ENCODE data around the gene EFNA2. TPM values are rescaled to one million over a fixed set of nuclear protein-coding genes. Genes with fewer than 3 reads are reported as not detected.

Gene EFNA2
- total and polyA plus RNA-seq, 2 of the 8 experiments (the other 6 are each of a cell fraction or from before 2014, with no cell fraction given): 4.0 to 7.0 TPM

DNA sequence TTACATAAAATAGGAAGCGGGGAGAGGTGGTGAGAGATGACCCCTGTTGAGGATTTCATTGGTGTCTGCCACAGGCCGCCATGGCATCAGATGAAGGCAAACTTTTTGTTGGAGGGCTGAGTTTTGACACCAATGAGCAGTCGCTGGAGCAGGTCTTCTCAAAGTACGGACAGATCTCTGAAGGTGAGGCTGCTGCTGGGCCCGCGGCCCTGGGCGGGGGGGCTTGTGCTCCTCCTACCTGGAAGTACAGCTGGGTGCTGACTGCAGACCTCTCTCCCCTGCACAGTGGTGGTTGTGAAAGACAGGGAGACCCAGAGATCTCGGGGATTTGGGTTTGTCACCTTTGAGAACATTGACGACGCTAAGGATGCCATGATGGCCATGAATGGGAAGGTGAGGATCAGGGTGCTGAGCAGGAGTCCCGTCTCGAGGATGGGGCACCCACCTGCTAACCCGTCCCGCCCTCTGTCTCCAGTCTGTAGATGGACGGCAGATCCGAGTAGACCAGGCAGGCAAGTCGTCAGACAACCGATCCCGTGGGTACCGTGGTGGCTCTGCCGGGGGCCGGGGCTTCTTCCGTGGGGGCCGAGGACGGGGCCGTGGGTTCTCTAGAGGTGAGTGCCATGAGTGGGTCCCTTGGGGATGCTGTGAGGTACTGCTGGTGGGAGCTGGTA, 14.7 kb upstream of the EFNA2 start:
- WGBS, 2 experiments (ENCODE audit: extremely low coverage in 1 of 2, insufficient coverage in 1 of 2, insufficient read length in 1 of 2, insufficient replicate concordance in 2 of 2, low coverage in 1 of 2, low lambda C conversion rate in 2 of 2, missing lambda C conversion rate in 1 of 2): 82% methylated on average over 19 of the region's 26 CpGs; no CpG with 5 or more reads in 1 of the 2 experiments
- H3K9me3 ChIP-seq (ENCODE audit: insufficient read depth in 2 of 2, low read depth in 1 of 2, low read length in 1 of 2): no peaks in the 10 kb centered on the region
- peak overlapping the region; percentile 66; the same call in 1 of the 2 replicates for H2BK5ac ChIP-seq (ENCODE audit: low read depth, low read length)
- no peak overlapping the region for H3K56ac ChIP-seq (replicated peaks; ENCODE audit: insufficient read length, low read depth, low read length)
- H3K27ac ChIP-seq (ENCODE audit: low read depth, low read length): no peak overlapping the region
- H2BK12ac ChIP-seq (ENCODE audit: low read depth, low read length): no peak overlapping the region
- DNase-seq (ENCODE audit: low read depth in 1 of 2, low spot score in 2 of 2) (no peak), FAIRE-seq (no peak)
- POLR2A ChIA-PET (ENCODE audit: partially characterized antibody): interaction anchor here (1.0 to 11.4 kb wide), 8 partner anchors 9 to 152 kb away, joined by 3 to 331 read pairs (median 3); partner anchors contain the start of gene CIRBP
- H2AK5ac ChIP-seq (ENCODE audit: low read depth, low read length): no peak overlapping the region
- peaks cover 17% of the 10 kb centered on the region for H3K79me1 ChIP-seq (ENCODE audit: low read depth, low read length)
- peaks cover 33 to 46% (median 41%) of the 10 kb centered on the region in 4 experiments for H3K36me3 ChIP-seq (ENCODE audit: control insufficient read depth in 2 of 4, insufficient read depth in 4 of 4, low read length in 3 of 4)
- peak overlapping the region in 1 of 4 experiments; percentile 88; a peak in 2 of 8 replicates for H3K4me3 ChIP-seq (ENCODE audit: extremely low read depth in 1 of 4, insufficient read depth in 2 of 4, low read depth in 3 of 4, low read length in 4 of 4)
- H3K4me1 ChIP-seq (replicated peaks in 1 of 4; ENCODE audit: control insufficient read depth in 3 of 4, insufficient read depth in 4 of 4, low read length in 3 of 4): peaks cover 4 to 46% (median 31%) of the 10 kb centered on the region in 4 experiments
- peak overlapping the region; percentile 18 to 83; a peak in 3 of 4 replicates for H3K4me2 ChIP-seq (ENCODE audit: insufficient read depth in 1 of 2, low read depth in 2 of 2, low read length in 2 of 2)
- peaks cover 0 to 10% (median 5%) of the 10 kb centered on the region in 4 experiments; a peak in 4 of 7 replicates for H3K27me3 ChIP-seq (replicated peaks in 1 of 4; ENCODE audit: control insufficient read depth in 3 of 4, extremely low read depth in 1 of 4, insufficient read depth in 3 of 4, low read length in 3 of 4)
- no peak overlapping the region for H2BK20ac ChIP-seq (ENCODE audit: low read length)
- no peak overlapping the region for H4K5ac ChIP-seq (ENCODE audit: insufficient read length, low read depth, low read length)
- no peak overlapping the region for H3K4ac ChIP-seq (replicated peaks; ENCODE audit: insufficient read length, low read depth, low read length)
- peaks cover 5 to 32% of the 10 kb centered on the region in 2 experiments for H3K79me2 ChIP-seq (ENCODE audit: control insufficient read depth in 1 of 2, insufficient read depth in 2 of 2, low read length in 2 of 2)
- peaks cover 21% of the 10 kb centered on the region; the same call in 1 of the 2 replicates for H3K23me2 ChIP-seq (ENCODE audit: low read depth, low read length)
- peaks cover 7 to 25% of the 10 kb centered on the region in 2 experiments for H4K20me1 ChIP-seq (replicated peaks in 1 of 2; ENCODE audit: control insufficient read depth in 1 of 2, insufficient read depth in 2 of 2, low read length in 2 of 2)
- CTCF ChIA-PET (ENCODE audit: partially characterized antibody): interaction anchor here (0.8 kb wide), 1 partner anchor 9 kb away, joined by 3 read pairs; no protein-coding TSS in a partner anchor
- H2BK15ac ChIP-seq (ENCODE audit: low read length): no peak overlapping the region
- no peak overlapping the region for H4K8ac ChIP-seq (ENCODE audit: extremely low read depth, insufficient read depth, low read length)
- TF ChIP-seq, protein P1, sequence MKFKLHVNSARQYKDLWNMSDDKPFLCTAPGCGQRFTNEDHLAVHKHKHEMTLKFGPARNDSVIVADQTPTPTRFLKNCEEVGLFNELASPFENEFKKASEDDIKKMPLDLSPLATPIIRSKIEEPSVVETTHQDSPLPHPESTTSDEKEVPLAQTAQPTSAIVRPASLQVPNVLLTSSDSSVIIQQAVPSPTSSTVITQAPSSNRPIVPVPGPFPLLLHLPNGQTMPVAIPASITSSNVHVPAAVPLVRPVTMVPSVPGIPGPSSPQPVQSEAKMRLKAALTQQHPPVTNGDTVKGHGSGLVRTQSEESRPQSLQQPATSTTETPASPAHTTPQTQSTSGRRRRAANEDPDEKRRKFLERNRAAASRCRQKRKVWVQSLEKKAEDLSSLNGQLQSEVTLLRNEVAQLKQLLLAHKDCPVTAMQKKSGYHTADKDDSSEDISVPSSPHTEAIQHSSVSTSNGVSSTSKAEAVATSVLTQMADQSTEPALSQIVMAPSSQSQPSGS (IDR thresholded peaks at IDR 0.05; ENCODE audit: low read length): 0 out of 2 replicates have a peak, but pooled peaks have one; percentile 10
- TF ChIP-seq POLR2A (IDR thresholded peaks at IDR 0.05; ENCODE audit: control extremely low read depth in 1 of 2, low read depth in 2 of 2, low read length in 2 of 2) (peak; percentile 18 to 29; a peak in 2 of 3 replicates), NRF1 (IDR thresholded peaks at IDR 0.05; ENCODE audit: low read depth, low read length) (no peak)
- H3K18ac ChIP-seq (ENCODE audit: extremely low read depth, low read length): no peak overlapping the region
- H2BK120ac ChIP-seq (replicated peaks; ENCODE audit: low read depth, low read length): no peak overlapping the region
- peak overlapping the region in 1 of 4 experiments; percentile 20; a peak in 1 of 7 replicates for H3K9ac ChIP-seq (replicated peaks in 1 of 4; ENCODE audit: extremely low read depth in 1 of 4, low read depth in 3 of 4, low read length in 3 of 4)
- no peak overlapping the region for H3K14ac ChIP-seq (ENCODE audit: insufficient read length)
- H3K23ac ChIP-seq (ENCODE audit: insufficient read length): no peak overlapping the region
- H2AFZ ChIP-seq (ENCODE audit: low read length): no peak overlapping the region
- H4K91ac ChIP-seq (replicated peaks; ENCODE audit: insufficient read length, low read length): no peak overlapping the region
